ENCODE results near the gene NME4.

Gene NME4

GRCh38 chr16:396605-397004 is 394 bp upstream of the NME4 start (continued):
- TF ChIP-seq KLF9 (tag by site-specific recombination; IDR thresholded peaks at IDR 0.05; ENCODE audit: low read depth) (peak; percentile 40; the same call in 1 of the 2 replicates), ZNF302 (tag by site-specific recombination; IDR thresholded peaks at IDR 0.05; ENCODE audit: low read depth) (no peak), ZNF658 (tag by site-specific recombination; IDR thresholded peaks at IDR 0.05) (no peak), ZNF660 (tag by site-specific recombination; IDR thresholded peaks at IDR 0.05) (0 out of 2 replicates have a peak, but pooled peaks have one; percentile 19), ZNF391 (tag by site-specific recombination; IDR thresholded peaks at IDR 0.05; ENCODE audit: borderline replicate concordance, low read depth) (no peak; the same call in 1 of the 2 replicates), ZFP3 (tag by site-specific recombination; IDR thresholded peaks at IDR 0.05; ENCODE audit: low read depth) (no peak), ZNF37A (tag by site-specific recombination; IDR thresholded peaks at IDR 0.05) (no peak), ZNF280C (tag by site-specific recombination; IDR thresholded peaks at IDR 0.05) (no peak), ZSCAN16 (tag by site-specific recombination; IDR thresholded peaks at IDR 0.05) (no peak), RBAK (tag by site-specific recombination; IDR thresholded peaks at IDR 0.05) (no peak), KLF8 (tag by site-specific recombination; IDR thresholded peaks at IDR 0.05) (peak; percentile 28; the same call in 1 of the 2 replicates), ZBTB49 (tag by site-specific recombination; IDR thresholded peaks at IDR 0.05; ENCODE audit: low read depth) (no peak), ZNF23 (tag by site-specific recombination; IDR thresholded peaks at IDR 0.05; ENCODE audit: borderline replicate concordance) (no peak), ZXDB (tag by site-specific recombination; IDR thresholded peaks at IDR 0.05) (peak; percentile 62), ZNF701 (tag by site-specific recombination; IDR thresholded peaks at IDR 0.05) (no peak), ZNF629 (tag by site-specific recombination; IDR thresholded peaks at IDR 0.05) (no peak), ZIC2 (tag by site-specific recombination; IDR thresholded peaks at IDR 0.05) (peak; percentile 18; the same call in 1 of the 2 replicates), REST (tag by site-specific recombination; IDR thresholded peaks at IDR 0.05) (0 out of 2 replicates have a peak, but pooled peaks have one; percentile 19), ZNF146 (tag by site-specific recombination; IDR thresholded peaks at IDR 0.05) (no peak), ZNF555 (tag by site-specific recombination; conservative IDR thresholded peaks at IDR 0.05) (no peak), ZSCAN30 (tag by site-specific recombination; IDR thresholded peaks at IDR 0.05) (no peak; the same call in 1 of the 2 replicates), ZNF184 (tag by site-specific recombination; IDR thresholded peaks at IDR 0.05) (no peak)
- TF ChIP-seq, protein P1, sequence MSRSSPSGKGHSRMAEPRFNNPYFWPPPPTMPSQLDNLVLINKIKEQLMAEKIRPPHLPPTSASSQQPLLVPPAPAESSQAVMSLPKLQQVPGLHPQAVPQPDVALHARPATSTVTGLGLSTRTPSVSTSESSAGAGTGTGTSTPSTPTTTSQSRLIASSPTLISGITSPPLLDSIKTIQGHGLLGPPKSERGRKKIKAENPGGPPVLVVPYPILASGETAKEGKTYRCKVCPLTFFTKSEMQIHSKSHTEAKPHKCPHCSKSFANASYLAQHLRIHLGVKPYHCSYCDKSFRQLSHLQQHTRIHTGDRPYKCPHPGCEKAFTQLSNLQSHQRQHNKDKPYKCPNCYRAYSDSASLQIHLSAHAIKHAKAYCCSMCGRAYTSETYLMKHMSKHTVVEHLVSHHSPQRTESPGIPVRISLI (tag by site-specific recombination; IDR thresholded peaks at IDR 0.05): no peak
- TF ChIP-seq, protein P2, sequence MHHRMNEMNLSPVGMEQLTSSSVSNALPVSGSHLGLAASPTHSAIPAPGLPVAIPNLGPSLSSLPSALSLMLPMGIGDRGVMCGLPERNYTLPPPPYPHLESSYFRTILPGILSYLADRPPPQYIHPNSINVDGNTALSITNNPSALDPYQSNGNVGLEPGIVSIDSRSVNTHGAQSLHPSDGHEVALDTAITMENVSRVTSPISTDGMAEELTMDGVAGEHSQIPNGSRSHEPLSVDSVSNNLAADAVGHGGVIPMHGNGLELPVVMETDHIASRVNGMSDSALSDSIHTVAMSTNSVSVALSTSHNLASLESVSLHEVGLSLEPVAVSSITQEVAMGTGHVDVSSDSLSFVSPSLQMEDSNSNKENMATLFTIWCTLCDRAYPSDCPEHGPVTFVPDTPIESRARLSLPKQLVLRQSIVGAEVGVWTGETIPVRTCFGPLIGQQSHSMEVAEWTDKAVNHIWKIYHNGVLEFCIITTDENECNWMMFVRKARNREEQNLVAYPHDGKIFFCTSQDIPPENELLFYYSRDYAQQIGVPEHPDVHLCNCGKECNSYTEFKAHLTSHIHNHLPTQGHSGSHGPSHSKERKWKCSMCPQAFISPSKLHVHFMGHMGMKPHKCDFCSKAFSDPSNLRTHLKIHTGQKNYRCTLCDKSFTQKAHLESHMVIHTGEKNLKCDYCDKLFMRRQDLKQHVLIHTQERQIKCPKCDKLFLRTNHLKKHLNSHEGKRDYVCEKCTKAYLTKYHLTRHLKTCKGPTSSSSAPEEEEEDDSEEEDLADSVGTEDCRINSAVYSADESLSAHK (tag by site-specific recombination; IDR thresholded peaks at IDR 0.05): no peak
- TF ChIP-seq, protein P3, sequence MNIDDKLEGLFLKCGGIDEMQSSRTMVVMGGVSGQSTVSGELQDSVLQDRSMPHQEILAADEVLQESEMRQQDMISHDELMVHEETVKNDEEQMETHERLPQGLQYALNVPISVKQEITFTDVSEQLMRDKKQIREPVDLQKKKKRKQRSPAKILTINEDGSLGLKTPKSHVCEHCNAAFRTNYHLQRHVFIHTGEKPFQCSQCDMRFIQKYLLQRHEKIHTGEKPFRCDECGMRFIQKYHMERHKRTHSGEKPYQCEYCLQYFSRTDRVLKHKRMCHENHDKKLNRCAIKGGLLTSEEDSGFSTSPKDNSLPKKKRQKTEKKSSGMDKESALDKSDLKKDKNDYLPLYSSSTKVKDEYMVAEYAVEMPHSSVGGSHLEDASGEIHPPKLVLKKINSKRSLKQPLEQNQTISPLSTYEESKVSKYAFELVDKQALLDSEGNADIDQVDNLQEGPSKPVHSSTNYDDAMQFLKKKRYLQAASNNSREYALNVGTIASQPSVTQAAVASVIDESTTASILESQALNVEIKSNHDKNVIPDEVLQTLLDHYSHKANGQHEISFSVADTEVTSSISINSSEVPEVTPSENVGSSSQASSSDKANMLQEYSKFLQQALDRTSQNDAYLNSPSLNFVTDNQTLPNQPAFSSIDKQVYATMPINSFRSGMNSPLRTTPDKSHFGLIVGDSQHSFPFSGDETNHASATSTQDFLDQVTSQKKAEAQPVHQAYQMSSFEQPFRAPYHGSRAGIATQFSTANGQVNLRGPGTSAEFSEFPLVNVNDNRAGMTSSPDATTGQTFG (tag by site-specific recombination; IDR thresholded peaks at IDR 0.05; ENCODE audit: borderline replicate concordance): no peak
